LNCAP (cell line): ENCODE data around the gene NFIA.

Experiments used
- TF ChIP-seq, protein P1 (sequence below): fragments of 450-650 bp; IDR thresholded peaks from 2 replicates; pipeline ENCODE4 v1.5.1; 2017; ENCODE audit warnings: mild to moderate bottlenecking

Gene NFIA

DNA sequence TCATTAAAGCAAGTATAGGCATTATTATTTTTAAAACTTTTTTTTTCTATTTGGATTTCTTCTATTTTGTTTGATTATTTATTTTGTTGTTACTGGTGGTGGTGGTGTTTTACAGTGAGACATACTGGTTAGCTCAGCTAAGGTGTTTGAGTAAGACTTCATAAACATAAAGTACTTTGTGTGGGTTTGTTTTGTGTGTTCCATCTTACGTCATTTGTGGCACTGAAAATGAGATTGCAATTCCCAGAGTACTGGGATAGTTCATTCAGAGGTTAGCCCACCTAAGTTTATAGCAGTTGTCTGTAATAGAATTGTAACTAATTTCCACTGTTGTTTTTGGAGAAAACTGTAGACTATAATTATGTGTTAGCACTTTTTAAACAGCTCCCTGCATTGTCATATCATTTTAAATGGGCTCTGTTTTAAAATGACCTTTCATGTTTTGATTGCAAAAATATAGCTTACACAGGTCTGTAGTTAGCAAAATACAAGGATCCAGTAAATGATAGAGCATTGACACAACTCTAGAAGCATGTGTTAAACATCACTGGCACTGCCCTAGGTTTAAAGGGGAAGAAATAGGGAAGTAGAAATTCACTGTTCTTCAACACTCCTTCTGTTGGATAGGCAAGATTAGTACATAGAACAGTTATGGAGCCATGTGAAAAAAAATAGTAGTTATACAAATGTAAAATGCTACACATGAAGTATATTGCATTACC lies 171.7 kb downstream of the NFIA start:
- TF ChIP-seq, protein P1, sequence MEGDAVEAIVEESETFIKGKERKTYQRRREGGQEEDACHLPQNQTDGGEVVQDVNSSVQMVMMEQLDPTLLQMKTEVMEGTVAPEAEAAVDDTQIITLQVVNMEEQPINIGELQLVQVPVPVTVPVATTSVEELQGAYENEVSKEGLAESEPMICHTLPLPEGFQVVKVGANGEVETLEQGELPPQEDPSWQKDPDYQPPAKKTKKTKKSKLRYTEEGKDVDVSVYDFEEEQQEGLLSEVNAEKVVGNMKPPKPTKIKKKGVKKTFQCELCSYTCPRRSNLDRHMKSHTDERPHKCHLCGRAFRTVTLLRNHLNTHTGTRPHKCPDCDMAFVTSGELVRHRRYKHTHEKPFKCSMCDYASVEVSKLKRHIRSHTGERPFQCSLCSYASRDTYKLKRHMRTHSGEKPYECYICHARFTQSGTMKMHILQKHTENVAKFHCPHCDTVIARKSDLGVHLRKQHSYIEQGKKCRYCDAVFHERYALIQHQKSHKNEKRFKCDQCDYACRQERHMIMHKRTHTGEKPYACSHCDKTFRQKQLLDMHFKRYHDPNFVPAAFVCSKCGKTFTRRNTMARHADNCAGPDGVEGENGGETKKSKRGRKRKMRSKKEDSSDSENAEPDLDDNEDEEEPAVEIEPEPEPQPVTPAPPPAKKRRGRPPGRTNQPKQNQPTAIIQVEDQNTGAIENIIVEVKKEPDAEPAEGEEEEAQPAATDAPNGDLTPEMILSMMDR: no peak

DNA sequence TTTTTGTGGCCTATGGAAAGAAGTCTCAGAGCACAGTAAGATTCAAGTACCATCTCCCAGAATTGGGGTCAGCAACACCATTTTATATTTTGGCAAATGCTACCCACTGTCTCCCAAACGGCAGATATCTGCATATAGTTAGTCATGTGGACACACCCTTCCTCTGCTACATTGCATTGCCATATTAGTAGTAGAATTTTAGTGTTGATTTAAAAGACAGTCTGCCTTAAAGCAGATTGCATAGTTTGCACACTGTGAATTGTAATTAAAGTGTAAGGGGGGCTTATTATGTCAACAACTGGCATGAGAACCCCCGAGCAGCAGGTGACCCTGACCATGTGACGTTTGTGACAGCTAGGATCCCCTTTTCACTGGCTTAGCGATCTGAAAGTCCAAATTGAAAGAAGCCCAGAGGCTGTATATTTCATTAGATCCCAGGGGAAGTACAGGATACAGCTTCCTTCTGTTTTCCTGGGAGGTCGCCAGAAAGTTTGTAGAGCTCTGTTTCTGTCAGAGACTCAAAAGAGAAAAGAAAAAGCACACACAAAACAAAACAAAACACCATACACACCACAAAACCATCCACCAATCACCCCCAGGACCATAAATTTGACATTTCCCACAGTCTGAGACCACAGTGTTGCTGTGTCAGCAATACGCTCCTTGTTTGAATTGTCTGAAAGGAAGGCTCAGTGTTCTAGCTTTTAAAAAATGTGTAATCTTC lies 172.4 kb downstream of the NFIA start:
- TF ChIP-seq, protein P1: no peak

DNA sequence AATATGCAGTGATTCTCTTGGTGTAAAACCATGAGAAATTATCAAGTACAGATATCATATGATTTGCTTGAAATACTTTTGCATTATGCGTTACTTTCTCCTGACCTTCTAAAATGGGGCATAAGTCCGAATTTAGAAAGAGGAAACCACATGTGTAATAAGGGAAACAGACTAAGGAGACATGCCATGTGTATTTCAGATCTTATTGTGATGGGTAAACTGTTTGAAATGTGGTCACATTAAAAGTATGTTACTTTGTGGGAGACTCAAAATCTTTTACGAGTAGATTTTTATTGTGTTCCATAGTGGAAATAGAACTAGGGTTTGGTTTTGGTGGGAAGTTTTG lies 173.0 kb downstream of the NFIA start:
- TF ChIP-seq, protein P1: no peak

DNA sequence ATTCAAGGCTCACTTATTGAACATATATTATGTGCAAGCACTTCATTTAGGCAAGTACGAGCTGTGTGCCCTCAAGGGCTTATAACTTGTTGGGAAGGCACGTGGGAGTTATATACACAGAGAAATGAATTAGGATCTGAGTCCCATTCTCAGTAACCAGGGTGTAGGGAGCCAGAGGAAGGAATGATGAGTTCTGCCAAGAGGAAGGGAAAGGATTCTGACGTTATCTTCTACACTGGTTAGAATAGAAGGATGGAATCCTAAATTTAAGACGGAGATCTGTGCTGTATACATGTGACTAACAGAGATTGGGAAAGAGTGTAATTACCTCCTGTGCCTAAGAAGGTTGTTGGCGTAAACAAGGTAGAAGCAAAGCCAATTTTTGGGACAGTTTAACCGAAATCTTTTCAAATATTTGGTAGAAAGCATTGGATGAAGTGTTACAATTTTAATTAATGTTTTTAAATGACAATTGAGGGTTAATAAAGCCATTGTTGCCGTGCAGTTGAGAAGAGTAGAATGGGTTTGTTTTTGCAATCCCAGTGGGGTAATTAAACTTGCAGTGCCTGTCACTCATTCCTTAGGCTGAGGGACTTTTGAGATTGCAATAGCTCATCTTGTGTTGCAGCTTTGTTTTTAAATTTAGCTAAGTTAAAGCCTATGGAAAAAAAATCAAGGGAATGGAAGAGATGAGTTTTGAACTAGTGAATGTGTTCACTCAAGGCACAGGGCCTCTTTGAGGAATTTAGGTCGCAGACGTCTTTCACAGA lies 177.2 kb downstream of the NFIA start:
- TF ChIP-seq, protein P1: no peak

DNA sequence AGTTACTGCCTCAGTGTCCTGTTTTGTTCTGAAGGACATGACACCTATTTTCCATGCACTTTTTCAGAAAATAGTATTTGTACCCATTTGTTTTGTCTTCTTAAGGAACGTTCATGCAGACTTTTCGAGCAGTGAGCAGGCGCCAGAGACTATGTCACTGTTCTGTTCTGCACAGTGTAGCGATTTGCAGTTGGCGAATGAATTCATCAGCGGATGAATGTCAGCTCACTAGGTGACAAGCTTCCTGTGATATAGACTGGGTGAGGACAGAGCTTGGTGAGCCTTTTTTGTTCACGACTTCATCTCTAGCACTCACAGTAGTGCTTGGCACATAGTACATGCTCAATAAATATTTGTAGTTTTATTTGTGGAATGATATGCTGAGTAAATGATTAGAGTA lies 177.8 kb downstream of the NFIA start:
- TF ChIP-seq, protein P1: no peak

DNA sequence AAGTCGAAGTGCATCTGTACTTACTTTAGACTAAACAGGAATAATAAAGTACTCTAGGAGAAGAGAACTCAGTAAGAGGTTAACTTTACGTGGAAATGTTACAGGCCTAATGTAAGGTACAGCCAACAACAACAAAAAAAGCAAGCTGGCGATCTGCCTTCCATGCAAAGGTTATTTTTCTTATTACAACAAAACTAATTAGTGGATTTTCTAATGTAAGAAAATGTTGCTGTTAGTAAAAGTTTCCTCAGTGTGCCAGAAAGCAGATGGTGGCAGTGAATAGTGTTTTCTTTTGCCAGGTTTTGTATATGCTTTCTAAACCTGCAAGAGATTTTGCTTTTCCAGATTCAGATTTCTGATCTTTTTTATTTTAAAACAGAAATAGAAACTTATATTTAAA lies 179.2 kb downstream of the NFIA start:
- TF ChIP-seq, protein P1: no peak

DNA sequence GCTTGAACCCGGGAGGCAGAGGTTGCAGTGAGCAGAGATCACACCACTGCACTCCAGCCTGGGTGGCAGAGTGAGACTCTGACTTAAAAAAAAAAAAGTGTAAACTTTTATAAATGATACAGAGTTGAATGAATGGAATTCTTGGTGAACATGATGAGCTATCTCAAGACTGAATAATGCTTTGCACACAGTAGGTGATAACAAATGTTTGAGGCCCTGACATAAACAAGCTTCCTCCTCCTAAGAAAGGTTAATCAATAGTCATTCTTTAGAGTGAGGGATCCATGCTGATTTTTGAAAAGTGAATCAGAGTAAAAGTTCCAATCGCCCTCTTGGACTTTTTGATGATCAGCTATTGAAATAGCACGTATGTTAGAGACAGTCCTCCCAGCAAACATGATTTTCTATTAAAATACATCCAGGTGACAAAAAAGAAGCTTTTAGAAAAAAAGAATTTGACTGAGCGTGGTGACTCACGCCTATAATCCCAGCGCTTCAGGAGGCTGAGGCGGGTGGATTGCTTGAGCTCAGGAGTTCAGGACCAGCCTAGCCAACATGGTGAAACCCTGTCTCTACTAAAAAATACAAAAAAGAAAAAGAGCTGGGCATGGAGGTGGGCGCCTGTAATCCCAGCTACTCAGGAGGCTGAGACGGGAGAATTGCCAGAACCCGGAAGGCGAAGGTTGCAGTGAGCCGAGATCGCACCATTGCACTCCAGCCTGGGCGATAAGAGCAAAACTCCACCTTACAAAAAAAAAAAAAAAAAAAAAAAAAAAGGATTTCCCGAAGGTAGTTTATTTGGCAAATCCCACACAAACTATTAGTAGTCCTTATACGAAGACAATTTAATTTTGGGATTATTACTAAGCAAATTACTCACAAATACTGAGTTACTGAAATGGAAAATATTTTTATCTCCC lies 181.8 kb downstream of the NFIA start:
- TF ChIP-seq, protein P1: no peak
